DND-41 (cell line): ENCODE results near the gene CDH16.
A peak's percentile ranks its signal among the peaks of the same experiment; 100 is the strongest.
"Not testable (repeated sequence)": the region's sequence is repeated elsewhere in the genome, so short reads cannot be mapped to it uniquely, and the experiment has no call there.

Source experiments
- ATAC-seq: fragments of 200-7000 bp; cut with Tn5 transposase; 3 replicates; pipeline ENCODE4 v1.9.1; 2021; ENCODE audit warnings: low read depth; ENCODE audit not compliant: insufficient read depth
- DNase-seq: peaks from one replicate; pipeline ENCODE4 v3.0.0-alpha.2; 2020
- H2AFZ ChIP-seq: 2 replicates; pipeline ENCODE4 v1.6.0; 2012; ENCODE audit warnings: low read depth, low read length
- H3K27ac ChIP-seq: 2 replicates; pipeline ENCODE4 v1.5.1; 2012; ENCODE audit warnings: low read length, inconsistent platforms
- H3K27me3 ChIP-seq: fragments of 200-600 bp; sonication (generic); 2 replicates; pipeline ENCODE4 v1.6.0; 2012; ENCODE audit warnings: low read length, mild to moderate bottlenecking, inconsistent platforms; ENCODE audit not compliant: insufficient read depth, poor library complexity
- H3K36me3 ChIP-seq: 2 replicates; pipeline ENCODE4 v1.5.1; 2012; ENCODE audit warnings: low read length, inconsistent platforms; ENCODE audit not compliant: insufficient read depth
- H3K4me1 ChIP-seq: 2 replicates; pipeline ENCODE4 v1.5.1; 2012; ENCODE audit warnings: mild to moderate bottlenecking, low read length; ENCODE audit not compliant: insufficient read depth
- H3K4me2 ChIP-seq: 2 replicates; pipeline ENCODE4 v1.6.0; 2012; ENCODE audit warnings: mild to moderate bottlenecking, moderate library complexity, low read length, inconsistent platforms; ENCODE audit not compliant: insufficient read depth
- H3K4me3 ChIP-seq, 2 experiments: fragments of 200-600 bp in 1 of 2; shearing (Covaris generic) in 1 of 2; 2 replicates each; pipeline ENCODE4 v1.5.1; 2012 to 2016; ENCODE audit warnings: inconsistent platforms in 2 of 2, low read length in 2 of 2, mild to moderate bottlenecking in 2 of 2, low read depth in 1 of 2, moderate library complexity in 1 of 2
- H3K79me2 ChIP-seq: 2 replicates; pipeline ENCODE4 v1.6.0; 2012; ENCODE audit warnings: low read length, inconsistent platforms; ENCODE audit not compliant: insufficient read depth
- H3K9ac ChIP-seq: 2 replicates; pipeline ENCODE4 v1.6.0; 2012; ENCODE audit warnings: low read depth, mild to moderate bottlenecking, inconsistent platforms, low read length, moderate library complexity
- H3K9me3 ChIP-seq: 2 replicates; pipeline ENCODE4 v1.5.1; 2012; ENCODE audit warnings: low read length, moderate library complexity, mild to moderate bottlenecking, inconsistent platforms; ENCODE audit not compliant: insufficient read depth, severe bottlenecking
- H4K20me1 ChIP-seq: 2 replicates; pipeline ENCODE4 v1.6.0; 2012; ENCODE audit warnings: low read length; ENCODE audit not compliant: insufficient read depth
- CTCF ChIP-seq: IDR thresholded peaks from 2 replicates; pipeline ENCODE4 v1.5.1; 2012; ENCODE audit warnings: borderline replicate concordance, low read length, moderate library complexity, mild to moderate bottlenecking; ENCODE audit not compliant: poor library complexity, severe bottlenecking; ENCODE audit errors: extremely low read depth
- EZH2 ChIP-seq: IDR thresholded peaks from 3 replicates; pipeline ENCODE4 v1.6.1; 2012; ENCODE audit warnings: borderline replicate concordance, low read depth, mild to moderate bottlenecking, moderate library complexity, low read length, inconsistent platforms; ENCODE audit not compliant: severe bottlenecking

The CDH16 gene

DNA sequence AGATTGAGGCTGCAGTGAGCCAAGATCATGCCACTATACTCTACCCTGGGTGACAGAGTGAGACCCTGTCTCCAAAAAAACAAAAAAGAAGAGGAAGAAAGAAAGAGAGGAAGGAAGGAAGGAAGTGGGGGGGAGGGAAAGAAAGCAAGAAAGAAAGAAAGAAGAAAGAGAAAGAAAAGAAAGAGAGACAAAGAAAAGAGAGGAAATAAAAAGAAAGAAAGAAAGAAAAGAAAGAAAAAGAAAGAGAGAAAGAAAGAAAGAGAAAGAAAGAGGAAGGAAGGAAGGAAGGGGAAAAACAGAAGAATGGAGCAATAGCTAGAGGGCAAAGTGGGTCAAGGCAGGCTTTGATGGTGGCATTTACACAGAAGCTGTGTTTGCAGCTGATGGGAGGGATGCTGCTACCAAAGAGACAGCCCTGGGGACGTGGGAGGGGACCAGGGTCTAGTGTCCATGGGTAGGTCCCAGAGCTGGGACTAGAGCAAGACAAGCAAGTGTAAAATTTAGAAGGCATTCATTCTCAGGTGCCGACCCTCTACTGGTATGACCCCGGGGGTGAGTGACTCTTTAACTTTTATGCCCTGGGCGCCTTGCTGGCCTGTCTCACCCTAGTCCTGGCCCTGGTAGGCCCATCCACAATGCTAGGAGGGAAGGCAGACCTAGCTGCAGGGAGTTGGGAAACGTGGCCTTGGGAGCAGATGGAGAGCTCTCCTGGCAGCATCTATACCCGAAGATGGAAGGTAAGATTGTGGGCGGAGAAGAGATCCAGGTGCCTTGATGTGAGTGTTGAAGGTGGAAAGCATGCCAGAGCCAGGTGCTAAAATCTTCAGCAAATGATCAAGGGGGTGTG, 40.4 kb upstream of the CDH16 start:
- no peak overlapping the region for H3K4me3 ChIP-seq
- no peak overlapping the region for H3K9ac ChIP-seq
- no peaks in the 10 kb centered on the region for H3K9me3 ChIP-seq
- no peaks in the 10 kb centered on the region; the same call in 1 of the 2 replicates for H3K79me2 ChIP-seq
- no peaks in the 10 kb centered on the region for H4K20me1 ChIP-seq
- DNase-seq (no peak), ATAC-seq (no peak)
- H3K4me1 ChIP-seq = peaks cover 26% of the 10 kb centered on the region
- H3K27me3 ChIP-seq = no peaks in the 10 kb centered on the region
- no peak overlapping the region for H3K27ac ChIP-seq
- no peak overlapping the region for H2AFZ ChIP-seq
- no peak overlapping the region for H3K4me2 ChIP-seq
- H3K36me3 ChIP-seq = no peaks in the 10 kb centered on the region
- no peak for TF ChIP-seq EZH2
- no peak for TF ChIP-seq CTCF

GRCh38 chr16:66956154-66956457, 37.4 kb upstream of the CDH16 start:
- H3K4me3 ChIP-seq, H3K27ac ChIP-seq, H4K20me1 ChIP-seq, DNase-seq, H3K4me2 ChIP-seq, H3K9me3 ChIP-seq, H3K9ac ChIP-seq, H3K36me3 ChIP-seq, ATAC-seq, H3K27me3 ChIP-seq, H2AFZ ChIP-seq, H3K79me2 ChIP-seq, H3K4me1 ChIP-seq: not testable (repeated sequence)

- not testable (repeated sequence) for DNase-seq, ATAC-seq, H3K4me2 ChIP-seq
Observed at GRCh38 chr16:66955363-66956153, 36.9 kb upstream of the CDH16 start.

DNA sequence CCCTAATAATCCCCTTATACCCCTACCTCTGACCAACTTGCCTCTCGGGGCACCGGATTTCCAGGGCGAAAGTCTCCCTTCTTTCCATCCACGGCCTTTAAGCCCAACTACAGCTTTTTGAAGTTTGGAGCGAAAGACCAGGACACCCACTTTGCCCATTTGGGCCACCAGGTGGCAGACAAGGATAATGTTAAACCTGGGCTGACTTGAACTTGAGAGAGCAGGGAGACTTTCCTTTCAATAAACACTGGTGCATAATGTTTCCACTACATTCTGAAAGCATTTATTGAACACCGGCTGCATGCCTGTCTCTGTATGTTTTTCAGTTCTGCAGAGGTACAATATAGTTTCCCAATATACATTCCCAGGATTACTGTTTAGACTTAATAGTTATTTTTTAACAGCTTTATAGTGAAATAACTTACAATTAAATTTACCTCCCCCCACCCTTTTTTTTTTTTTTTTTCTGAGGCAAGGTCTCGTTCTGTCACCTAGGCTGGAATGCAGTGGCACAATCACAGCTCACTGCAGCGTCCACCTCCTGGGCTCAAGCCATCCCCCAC, 35.5 kb upstream of the CDH16 start:
- TF ChIP-seq EZH2 (no peak), CTCF (peak; percentile 95)
- ATAC-seq (peak; percentile 97), DNase-seq (peak; percentile 83)

More at GRCh38 chr16:66955363-66956153, 36.9 kb upstream of the CDH16 start:
- not testable (repeated sequence) for H3K9ac ChIP-seq, H2AFZ ChIP-seq, H3K36me3 ChIP-seq, H4K20me1 ChIP-seq, H3K27me3 ChIP-seq, H3K4me1 ChIP-seq, H3K4me3 ChIP-seq, H3K79me2 ChIP-seq, H3K27ac ChIP-seq, H3K9me3 ChIP-seq

More for the DNA sequence above, 35.5 kb upstream of the CDH16 start:
- no peaks in the 10 kb centered on the region for H3K9me3 ChIP-seq
- no peak overlapping the region for H3K27ac ChIP-seq
- H3K4me3 ChIP-seq = no peak overlapping the region
- H3K27me3 ChIP-seq = peaks cover 4% of the 10 kb centered on the region
- H3K4me1 ChIP-seq = no peaks in the 10 kb centered on the region
- H2AFZ ChIP-seq = no peak overlapping the region; the same call in 1 of the 2 replicates
- no peak overlapping the region for H3K4me2 ChIP-seq
- no peaks in the 10 kb centered on the region for H4K20me1 ChIP-seq
- no peak overlapping the region for H3K9ac ChIP-seq
- H3K79me2 ChIP-seq = no peaks in the 10 kb centered on the region
- no peaks in the 10 kb centered on the region for H3K36me3 ChIP-seq
